Measurements from ENCODE around the gene ROS1. TPM values are rescaled to one million over a fixed set of nuclear protein-coding genes. Genes with fewer than 3 reads are reported as not detected.

Gene ROS1
- total RNA-seq, 1 donor from 2014 or later = not detected

DNA sequence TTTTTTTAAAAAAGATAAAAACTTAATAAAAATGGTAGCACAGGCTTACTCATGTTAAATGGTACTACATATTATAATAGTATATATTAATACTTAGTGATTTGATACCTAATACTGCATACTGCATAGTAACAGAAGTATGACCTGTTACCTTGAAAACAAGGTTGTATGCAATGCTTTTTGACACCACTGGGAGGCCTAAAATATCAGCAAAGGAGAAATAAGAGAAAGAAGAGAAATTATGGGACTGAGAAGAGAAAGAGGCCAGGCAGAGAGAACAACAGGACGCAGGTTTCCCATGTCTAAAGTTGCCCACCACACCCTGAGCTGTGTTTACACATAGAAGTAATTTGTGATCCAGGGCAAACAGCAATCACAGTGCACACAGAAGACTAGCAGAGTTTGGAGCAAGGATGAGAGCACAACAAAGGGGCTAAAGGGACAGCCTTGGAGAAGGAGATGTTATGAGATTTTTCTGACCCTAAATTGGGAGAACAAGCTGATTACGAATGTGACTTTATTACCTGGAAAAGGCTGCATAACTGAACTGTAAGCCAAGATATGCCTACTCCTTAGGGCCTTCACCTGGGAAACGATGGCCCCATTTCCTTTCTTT is 73.2 kb downstream of the ROS1 start:
- Histone ChIP-seq H3K9me3 (no peaks in the 10 kb centered on the region), H3K4me1 (no peaks in the 10 kb centered on the region), H3K27ac (no peak overlapping the region), H3K4me3 (no peak overlapping the region), H3K36me3 (no peaks in the 10 kb centered on the region), H3K27me3 (no peaks in the 10 kb centered on the region)
- no peak for TF ChIP-seq POLR2AphosphoS5 (IDR thresholded peaks at IDR 0.05; ENCODE audit: insufficient read depth in 1 of 2, low read depth in 1 of 2)
- TF ChIP-seq, protein P1, sequence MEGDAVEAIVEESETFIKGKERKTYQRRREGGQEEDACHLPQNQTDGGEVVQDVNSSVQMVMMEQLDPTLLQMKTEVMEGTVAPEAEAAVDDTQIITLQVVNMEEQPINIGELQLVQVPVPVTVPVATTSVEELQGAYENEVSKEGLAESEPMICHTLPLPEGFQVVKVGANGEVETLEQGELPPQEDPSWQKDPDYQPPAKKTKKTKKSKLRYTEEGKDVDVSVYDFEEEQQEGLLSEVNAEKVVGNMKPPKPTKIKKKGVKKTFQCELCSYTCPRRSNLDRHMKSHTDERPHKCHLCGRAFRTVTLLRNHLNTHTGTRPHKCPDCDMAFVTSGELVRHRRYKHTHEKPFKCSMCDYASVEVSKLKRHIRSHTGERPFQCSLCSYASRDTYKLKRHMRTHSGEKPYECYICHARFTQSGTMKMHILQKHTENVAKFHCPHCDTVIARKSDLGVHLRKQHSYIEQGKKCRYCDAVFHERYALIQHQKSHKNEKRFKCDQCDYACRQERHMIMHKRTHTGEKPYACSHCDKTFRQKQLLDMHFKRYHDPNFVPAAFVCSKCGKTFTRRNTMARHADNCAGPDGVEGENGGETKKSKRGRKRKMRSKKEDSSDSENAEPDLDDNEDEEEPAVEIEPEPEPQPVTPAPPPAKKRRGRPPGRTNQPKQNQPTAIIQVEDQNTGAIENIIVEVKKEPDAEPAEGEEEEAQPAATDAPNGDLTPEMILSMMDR (IDR thresholded peaks at IDR 0.05) = peak in 1 of 3 experiments; percentile 8
- no peak for DNase-seq (ENCODE audit: extremely low spot score in 2 of 2)
- intact Hi-C loops (cut with DNase I) = no loop called here

DNA sequence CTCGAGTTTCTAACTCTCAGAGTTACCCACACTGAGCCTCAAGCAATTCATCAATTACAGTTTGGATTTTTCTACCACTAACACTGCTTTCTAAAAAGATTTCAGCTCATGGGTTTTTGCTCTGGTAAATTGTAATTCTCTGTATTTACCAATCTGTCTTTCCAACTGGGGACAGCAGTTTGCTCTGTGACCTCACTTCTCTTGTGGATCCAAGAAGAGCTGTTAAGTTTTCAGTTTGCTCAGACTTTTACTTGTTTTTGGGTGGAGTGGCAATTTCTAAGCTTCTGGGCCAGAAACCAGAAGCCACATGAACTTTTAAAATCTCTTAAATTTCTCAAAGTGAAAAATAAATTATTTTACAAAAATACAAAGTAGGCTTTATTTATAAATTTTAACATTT is 74.2 kb downstream of the ROS1 start:
- no peaks in the 10 kb centered on the region for H3K27me3 ChIP-seq
- no peak overlapping the region for H3K27ac ChIP-seq
- no peaks in the 10 kb centered on the region for H3K9me3 ChIP-seq
- no peaks in the 10 kb centered on the region for H3K36me3 ChIP-seq
- intact Hi-C loops (cut with DNase I) = no loop called here
- no peak for DNase-seq (ENCODE audit: extremely low spot score in 2 of 2)
- TF ChIP-seq POLR2A (IDR thresholded peaks at IDR 0.05) (no peak), POLR2AphosphoS5 (IDR thresholded peaks at IDR 0.05; ENCODE audit: insufficient read depth in 1 of 2, low read depth in 1 of 2) (no peak)
- TF ChIP-seq, protein P1 (IDR thresholded peaks at IDR 0.05) = no peak
- no peak overlapping the region for H3K4me3 ChIP-seq
- no peaks in the 10 kb centered on the region for H3K4me1 ChIP-seq

DNA sequence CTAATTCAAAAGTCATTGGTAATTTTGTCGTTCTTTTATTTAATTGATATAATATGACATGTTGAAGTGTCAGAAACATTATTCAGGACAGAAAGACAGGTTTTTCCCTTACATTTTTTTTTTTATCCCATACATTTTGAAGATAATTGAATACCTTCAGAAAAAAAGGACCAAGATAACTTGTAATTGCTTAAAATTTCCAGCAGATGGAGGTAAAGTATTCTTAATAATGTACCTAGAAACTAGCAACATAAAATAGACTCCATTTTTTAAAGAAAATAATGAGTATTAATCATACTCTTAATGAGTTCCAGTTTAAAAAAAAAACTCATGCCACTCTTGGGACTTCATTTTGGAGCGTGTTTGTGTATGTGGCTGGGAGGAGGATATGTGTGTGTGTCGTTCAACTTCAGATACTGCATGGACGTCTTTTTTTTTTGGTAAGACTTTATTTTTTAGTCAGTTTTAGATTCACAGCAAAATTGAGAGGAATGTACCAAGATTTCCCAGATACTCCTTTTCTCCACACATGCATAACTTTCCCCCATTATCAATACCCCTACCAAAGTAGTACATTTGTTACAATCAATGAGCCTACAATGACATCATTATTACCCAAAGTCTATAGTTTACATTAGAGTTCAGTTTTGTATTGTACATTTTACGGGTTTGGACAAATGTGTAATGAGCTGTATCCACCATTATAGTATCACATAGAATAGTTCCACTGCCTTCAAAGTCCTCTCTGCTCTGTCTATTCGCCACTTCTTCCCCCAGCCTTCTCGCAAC is 79.4 kb downstream of the ROS1 start:
- Histone ChIP-seq H3K4me3 (no peak overlapping the region), H3K36me3 (no peaks in the 10 kb centered on the region), H3K9me3 (no peaks in the 10 kb centered on the region), H3K4me1 (no peaks in the 10 kb centered on the region), H3K27ac (no peak overlapping the region), H3K27me3 (no peaks in the 10 kb centered on the region)
- intact Hi-C loops (cut with DNase I) = no loop called here
- TF ChIP-seq, protein P1 (IDR thresholded peaks at IDR 0.05) = peak in 1 of 3 experiments; percentile 25
- TF ChIP-seq POLR2AphosphoS5 (IDR thresholded peaks at IDR 0.05; ENCODE audit: insufficient read depth in 1 of 2, low read depth in 1 of 2) (no peak), POLR2A (IDR thresholded peaks at IDR 0.05) (no peak)
- no peak for DNase-seq (ENCODE audit: extremely low spot score in 2 of 2)

DNA sequence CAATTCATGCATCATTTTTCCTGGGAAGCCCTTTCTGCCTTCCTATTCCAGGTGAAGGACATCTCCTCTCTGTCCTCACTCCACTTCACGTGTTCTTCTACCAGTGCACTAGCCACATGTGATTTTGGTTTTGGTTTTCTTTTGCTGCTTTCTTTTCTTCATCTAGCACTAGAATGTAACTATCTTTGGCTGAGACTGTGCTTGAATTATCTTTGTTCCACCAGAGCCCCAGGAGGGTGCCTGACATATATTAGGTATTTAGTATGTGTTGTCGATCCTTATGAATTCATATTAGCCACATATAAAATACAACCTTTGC is 80.5 kb downstream of the ROS1 start:
- DNase-seq (ENCODE audit: extremely low spot score in 2 of 2) = no peak
- intact Hi-C loops (cut with DNase I) = no loop called here
- Histone ChIP-seq H3K27me3 (no peaks in the 10 kb centered on the region), H3K27ac (no peak overlapping the region), H3K4me3 (no peak overlapping the region), H3K9me3 (no peaks in the 10 kb centered on the region), H3K4me1 (no peaks in the 10 kb centered on the region), H3K36me3 (no peaks in the 10 kb centered on the region)
- TF ChIP-seq POLR2A (IDR thresholded peaks at IDR 0.05) = no peak
- TF ChIP-seq, protein P1 (IDR thresholded peaks at IDR 0.05) = no peak
- TF ChIP-seq POLR2AphosphoS5 (IDR thresholded peaks at IDR 0.05; ENCODE audit: insufficient read depth in 1 of 2, low read depth in 1 of 2) = no peak

Data from vagina (tissue), 2 donors.